Activated CD4-positive, alpha-beta T cell treated with anti-CD3 and anti-CD28 coated beads for 24 hours (primary cell): ENCODE data around the gene TLE3.
"Not testable (repeated sequence)": the region's sequence is repeated elsewhere in the genome, so short reads cannot be mapped to it uniquely, and the experiment has no call there.

Experiments used
- DNase-seq, 2 donors: peaks; one replicate each; pipeline ENCODE4 v3.0.0-alpha.2; 2020; ENCODE audit warnings: low read depth in 2 of 2

The TLE3 gene

GRCh38 chr15:70126362-70126761, 28.6 kb upstream of the TLE3 start:
- no peak for DNase-seq

GRCh38 chr15:70125605-70126004, 27.9 kb upstream of the TLE3 start:
- no peak for DNase-seq

- no peak for DNase-seq
These were observed 24.0 kb upstream of the TLE3 start for GRCh38 chr15:70121624-70122302.

GRCh38 chr15:70120958-70121623, 23.4 kb upstream of the TLE3 start:
- no peak for DNase-seq

GRCh38 chr15:70119911-70120508, 22.3 kb upstream of the TLE3 start:
- DNase-seq: no peak

- DNase-seq: no peak
These were observed 20.9 kb upstream of the TLE3 start for GRCh38 chr15:70118599-70118998.

GRCh38 chr15:70116317-70116716, 18.6 kb upstream of the TLE3 start:
- no peak for DNase-seq

- DNase-seq: no peak
These were observed 16.5 kb upstream of the TLE3 start for GRCh38 chr15:70114221-70114620.

- DNase-seq: no peak
These were observed 15.6 kb upstream of the TLE3 start for GRCh38 chr15:70113304-70113700.

GRCh38 chr15:70112572-70113303, 15.0 kb upstream of the TLE3 start:
- not testable (repeated sequence) for DNase-seq

- no peak for DNase-seq
These were observed 14.3 kb upstream of the TLE3 start for GRCh38 chr15:70112074-70112395.

GRCh38 chr15:70111203-70112073, 13.7 kb upstream of the TLE3 start:
- DNase-seq: no peak

- DNase-seq: no peak
These were observed 12.3 kb upstream of the TLE3 start for GRCh38 chr15:70109978-70110377.

- DNase-seq: no peak
These were observed 11.8 kb upstream of the TLE3 start for GRCh38 chr15:70109531-70109930.

GRCh38 chr15:70103880-70104626, 6.3 kb upstream of the TLE3 start:
- DNase-seq: no peak

GRCh38 chr15:70102827-70103226, 5.1 kb upstream of the TLE3 start:
- DNase-seq: no peak

- DNase-seq: no peak
These were observed 3.9 kb upstream of the TLE3 start for GRCh38 chr15:70101459-70102113.

GRCh38 chr15:70100474-70101341, 3.0 kb upstream of the TLE3 start:
- peak; percentile 35 to 48 for DNase-seq

GRCh38 chr15:70099967-70100473, 2.3 kb upstream of the TLE3 start:
- no peak for DNase-seq
